ENCODE measurements around the gene MUC12. TPM values are rescaled to one million over a fixed set of nuclear protein-coding genes. Genes with fewer than 3 reads are reported as not detected.

MUC12 gene
- total RNA-seq, 2 experiments from 2014 or later: 0.39 to 0.60 TPM

GRCh38 chr7:101066833-101067177, 97.4 kb downstream of the MUC12 start:
- ChIA-PET CTCF (interaction anchor here (1.8 kb wide), 1 partner anchor 11 kb away, joined by 4 read pairs; no protein-coding TSS in a partner anchor), POLR2A (no interaction called here)
- no peaks in the 10 kb centered on the region for H3K4me1 ChIP-seq (ENCODE audit: insufficient read depth, low read length)
- no peak for TF ChIP-seq CTCF (IDR thresholded peaks at IDR 0.05)
- Mint-ChIP-seq H3K9me3 (no peaks in the 10 kb centered on the region), H3K27ac (no peak overlapping the region), H3K36me3 (ENCODE audit: low read depth) (no peaks in the 10 kb centered on the region), H3K4me3 (no peak overlapping the region), H3K4me1 (ENCODE audit: low read depth) (no peaks in the 10 kb centered on the region), H3K27me3 (peaks cover 48% of the 10 kb centered on the region)
- H3K36me3 ChIP-seq (ENCODE audit: insufficient read depth, low read length): no peaks in the 10 kb centered on the region
- no peaks in the 10 kb centered on the region for H3K9me3 ChIP-seq (ENCODE audit: control insufficient read depth in 1 of 2, insufficient read depth in 1 of 2, low read length in 2 of 2)
- H3K27me3 ChIP-seq (ENCODE audit: control insufficient read depth in 1 of 2, insufficient read depth in 2 of 2, low read length in 2 of 2): peaks cover 7 to 17% of the 10 kb centered on the region in 2 experiments
- H3K27ac ChIP-seq (ENCODE audit: low read depth in 1 of 2, low read length in 2 of 2): no peak overlapping the region
- no peak for ATAC-seq (ENCODE audit: poor library complexity)
- H3K4me3 ChIP-seq (ENCODE audit: low read length): no peak overlapping the region
- DNase-seq: no peak
- intact Hi-C loops (cut with DNase I, micrococcal nuclease): no loop called here

GRCh38 chr7:101068401-101068800, 99.0 kb downstream of the MUC12 start:
- H3K36me3 ChIP-seq (ENCODE audit: insufficient read depth, low read length): no peaks in the 10 kb centered on the region
- CTCF ChIA-PET: no interaction called here
- no peak overlapping the region for H3K4me3 ChIP-seq (ENCODE audit: low read length)
- no peaks in the 10 kb centered on the region for H3K4me1 ChIP-seq (ENCODE audit: insufficient read depth, low read length)
- DNase-seq (no peak), ATAC-seq (ENCODE audit: poor library complexity) (no peak)
- TF ChIP-seq CTCF (IDR thresholded peaks at IDR 0.05): no peak
- H3K27me3 ChIP-seq (ENCODE audit: control insufficient read depth in 1 of 2, insufficient read depth in 2 of 2, low read length in 2 of 2): peaks cover 7 to 17% of the 10 kb centered on the region in 2 experiments
- Mint-ChIP-seq H3K27me3 (peaks cover 41% of the 10 kb centered on the region), H3K4me1 (ENCODE audit: low read depth) (no peaks in the 10 kb centered on the region), H3K27ac (no peak overlapping the region), H3K36me3 (ENCODE audit: low read depth) (no peaks in the 10 kb centered on the region), H3K9me3 (no peaks in the 10 kb centered on the region), H3K4me3 (no peak overlapping the region)
- intact Hi-C loops (cut with DNase I, micrococcal nuclease): no loop called here
- no peaks in the 10 kb centered on the region for H3K9me3 ChIP-seq (ENCODE audit: control insufficient read depth in 1 of 2, insufficient read depth in 1 of 2, low read length in 2 of 2)
- H3K27ac ChIP-seq (ENCODE audit: low read depth in 1 of 2, low read length in 2 of 2): no peak overlapping the region
- POLR2A ChIA-PET: no interaction called here

Other genes with a start within 250 kb of the MUC12 start
- not detected for gene EPO, start 249.1 kb upstream of the MUC12 start, total RNA-seq
- gene ZAN, start 236.0 kb upstream of the MUC12 start, total RNA-seq: not detected
- 1 to 10 TPM; 8.4 to 8.9 TPM for gene EPHB4, start 142.0 kb upstream of the MUC12 start, total RNA-seq
- gene SLC12A9, start 116.9 kb upstream of the MUC12 start, total RNA-seq: 10 to 100 TPM; 26.3 to 28.2 TPM
- 1 to 10 TPM; 4.3 to 6.1 TPM for gene TRIP6, start 102.2 kb upstream of the MUC12 start, total RNA-seq
- gene SRRT, start 94.5 kb upstream of the MUC12 start, total RNA-seq: 100 to 1,000 TPM; 355 to 382 TPM
- gene UFSP1, start 79.8 kb upstream of the MUC12 start, total RNA-seq: 1 to 10 TPM; 1.1 to 1.5 TPM
- under 1 TPM; 0.14 to 0.22 TPM for gene ACHE, start 73.7 kb upstream of the MUC12 start, total RNA-seq
- gene MUC3A, start 20.0 kb upstream of the MUC12 start, total RNA-seq: not detected
- not detected for gene MUC17, start 50.5 kb downstream of the MUC12 start, total RNA-seq
- gene TRIM56, start 115.9 kb downstream of the MUC12 start, total RNA-seq: 10 to 100 TPM; 29.9 to 31.8 TPM
- gene SERPINE1, start 157.5 kb downstream of the MUC12 start, total RNA-seq: under 1 TPM in 1 of 2 experiments, not detected in 1; 0.11 TPM
- gene AP1S1, start 184.9 kb downstream of the MUC12 start, total RNA-seq: 1 to 10 TPM; 3.0 to 3.9 TPM
- gene VGF, start 196.0 kb downstream of the MUC12 start, total RNA-seq: not detected
- gene NAT16, start 210.7 kb downstream of the MUC12 start, total RNA-seq: not detected
- under 1 TPM in 1 of 2 experiments, not detected in 1; 0.11 TPM for gene MOGAT3, start 231.5 kb downstream of the MUC12 start, total RNA-seq
- gene PLOD3, start 248.0 kb downstream of the MUC12 start, total RNA-seq: 10 to 100 TPM; 13.8 to 15.9 TPM
- gene ZNHIT1, start 248.6 kb downstream of the MUC12 start, total RNA-seq: 10 to 100 TPM; 28.4 to 30.6 TPM